GM10266 (cell line): ENCODE measurements around the gene SMURF1.

Experiments
- DNase-seq: peaks from one replicate; pipeline ENCODE4 v3.0.0; 2012; ENCODE audit errors: extremely low spot score
- TF ChIP-seq, protein P1 (sequence below): IDR thresholded peaks from 2 replicates; pipeline ENCODE4 v1.5.1; 2012; ENCODE audit warnings: mild to moderate bottlenecking, low read depth; ENCODE audit not compliant: control insufficient read depth, insufficient read depth; ENCODE audit errors: missing control alignments

SMURF1 gene

GRCh38 chr7:99039384-99039891 is 104.5 kb downstream of the SMURF1 start:
- DNase-seq = no peak
- TF ChIP-seq, protein P1, sequence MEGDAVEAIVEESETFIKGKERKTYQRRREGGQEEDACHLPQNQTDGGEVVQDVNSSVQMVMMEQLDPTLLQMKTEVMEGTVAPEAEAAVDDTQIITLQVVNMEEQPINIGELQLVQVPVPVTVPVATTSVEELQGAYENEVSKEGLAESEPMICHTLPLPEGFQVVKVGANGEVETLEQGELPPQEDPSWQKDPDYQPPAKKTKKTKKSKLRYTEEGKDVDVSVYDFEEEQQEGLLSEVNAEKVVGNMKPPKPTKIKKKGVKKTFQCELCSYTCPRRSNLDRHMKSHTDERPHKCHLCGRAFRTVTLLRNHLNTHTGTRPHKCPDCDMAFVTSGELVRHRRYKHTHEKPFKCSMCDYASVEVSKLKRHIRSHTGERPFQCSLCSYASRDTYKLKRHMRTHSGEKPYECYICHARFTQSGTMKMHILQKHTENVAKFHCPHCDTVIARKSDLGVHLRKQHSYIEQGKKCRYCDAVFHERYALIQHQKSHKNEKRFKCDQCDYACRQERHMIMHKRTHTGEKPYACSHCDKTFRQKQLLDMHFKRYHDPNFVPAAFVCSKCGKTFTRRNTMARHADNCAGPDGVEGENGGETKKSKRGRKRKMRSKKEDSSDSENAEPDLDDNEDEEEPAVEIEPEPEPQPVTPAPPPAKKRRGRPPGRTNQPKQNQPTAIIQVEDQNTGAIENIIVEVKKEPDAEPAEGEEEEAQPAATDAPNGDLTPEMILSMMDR = no peak

- DNase-seq = no peak
- TF ChIP-seq, protein P1 = no peak
Observed at GRCh38 chr7:99038086-99038855, 105.6 kb downstream of the SMURF1 start.

DNA sequence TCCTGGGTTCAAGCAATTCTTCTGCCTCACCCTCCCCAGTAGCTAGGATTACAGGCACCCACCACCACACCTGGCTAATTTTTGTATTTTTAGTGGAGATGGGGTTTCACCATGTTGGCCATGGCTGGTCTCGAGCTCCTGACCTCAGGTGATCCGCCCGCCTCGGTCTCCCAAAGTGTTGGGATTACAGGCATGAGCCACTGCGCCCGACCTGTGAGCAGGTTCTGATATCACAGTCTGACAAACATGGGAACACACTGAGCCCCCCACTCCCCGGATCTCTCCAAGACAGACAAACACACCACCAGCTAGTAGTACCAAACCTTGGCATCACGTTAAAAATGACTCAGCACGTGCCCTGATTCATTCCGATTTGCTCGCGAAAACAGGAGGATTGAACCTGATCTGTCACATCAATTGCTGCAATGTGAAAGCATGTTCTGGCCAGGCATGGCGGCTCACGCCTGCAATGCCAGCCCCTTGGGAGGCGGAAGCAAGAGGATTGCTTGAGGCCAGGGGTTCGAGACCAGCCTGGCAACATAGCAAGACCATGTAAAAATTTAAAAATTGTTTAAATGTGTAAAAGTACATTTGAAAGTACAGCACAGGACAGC is 106.5 kb downstream of the SMURF1 start:
- TF ChIP-seq, protein P1 = no peak
- no peak for DNase-seq

GRCh38 chr7:99036546-99037111 is 107.3 kb downstream of the SMURF1 start:
- TF ChIP-seq, protein P1 = peak; percentile 18
- DNase-seq = no peak

GRCh38 chr7:99035723-99036545 is 108.0 kb downstream of the SMURF1 start:
- no peak for DNase-seq
- TF ChIP-seq, protein P1 = no peak

GRCh38 chr7:99034932-99035722 is 108.8 kb downstream of the SMURF1 start:
- DNase-seq = no peak
- TF ChIP-seq, protein P1 = no peak
